ENCODE measurements around the gene ITPK1.

The ITPK1 gene

DNA sequence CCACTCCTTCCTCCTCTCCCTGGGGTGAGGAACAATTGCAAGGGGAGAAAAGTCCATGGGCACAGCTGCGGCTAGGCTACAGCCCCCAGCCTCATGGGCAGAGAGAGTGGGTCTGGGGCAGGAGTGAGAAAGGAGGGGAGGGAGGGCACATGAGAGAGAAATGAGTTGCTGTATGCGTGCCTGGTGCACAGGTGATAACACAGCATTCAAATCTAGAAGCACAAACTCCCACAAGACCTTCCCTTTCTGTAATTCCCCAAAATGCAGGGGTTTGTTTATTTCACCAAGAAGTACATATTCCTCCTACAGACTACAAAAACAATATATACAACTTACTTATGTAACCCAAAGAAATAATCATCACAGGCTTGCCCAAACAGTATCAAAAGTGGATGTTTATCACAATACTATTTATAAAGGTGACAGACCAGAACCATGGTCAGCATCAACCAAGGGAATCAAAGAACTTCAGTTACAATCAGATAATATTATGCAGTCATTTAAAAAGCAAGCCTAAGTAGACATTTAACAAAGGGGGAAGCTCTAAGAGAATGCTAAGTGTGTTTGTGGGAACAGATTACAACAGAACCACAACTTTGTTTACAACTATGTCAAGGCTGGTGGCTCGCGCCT, 54.2 kb downstream of the ITPK1 start:
- TF ChIP-seq, protein P1, sequence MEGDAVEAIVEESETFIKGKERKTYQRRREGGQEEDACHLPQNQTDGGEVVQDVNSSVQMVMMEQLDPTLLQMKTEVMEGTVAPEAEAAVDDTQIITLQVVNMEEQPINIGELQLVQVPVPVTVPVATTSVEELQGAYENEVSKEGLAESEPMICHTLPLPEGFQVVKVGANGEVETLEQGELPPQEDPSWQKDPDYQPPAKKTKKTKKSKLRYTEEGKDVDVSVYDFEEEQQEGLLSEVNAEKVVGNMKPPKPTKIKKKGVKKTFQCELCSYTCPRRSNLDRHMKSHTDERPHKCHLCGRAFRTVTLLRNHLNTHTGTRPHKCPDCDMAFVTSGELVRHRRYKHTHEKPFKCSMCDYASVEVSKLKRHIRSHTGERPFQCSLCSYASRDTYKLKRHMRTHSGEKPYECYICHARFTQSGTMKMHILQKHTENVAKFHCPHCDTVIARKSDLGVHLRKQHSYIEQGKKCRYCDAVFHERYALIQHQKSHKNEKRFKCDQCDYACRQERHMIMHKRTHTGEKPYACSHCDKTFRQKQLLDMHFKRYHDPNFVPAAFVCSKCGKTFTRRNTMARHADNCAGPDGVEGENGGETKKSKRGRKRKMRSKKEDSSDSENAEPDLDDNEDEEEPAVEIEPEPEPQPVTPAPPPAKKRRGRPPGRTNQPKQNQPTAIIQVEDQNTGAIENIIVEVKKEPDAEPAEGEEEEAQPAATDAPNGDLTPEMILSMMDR (conservative IDR thresholded peaks at IDR 0.05), result no peak
- no peak for TF ChIP-seq ZFX (IDR thresholded peaks at IDR 0.05)
- no peak overlapping the region for H3K27ac ChIP-seq

DNA sequence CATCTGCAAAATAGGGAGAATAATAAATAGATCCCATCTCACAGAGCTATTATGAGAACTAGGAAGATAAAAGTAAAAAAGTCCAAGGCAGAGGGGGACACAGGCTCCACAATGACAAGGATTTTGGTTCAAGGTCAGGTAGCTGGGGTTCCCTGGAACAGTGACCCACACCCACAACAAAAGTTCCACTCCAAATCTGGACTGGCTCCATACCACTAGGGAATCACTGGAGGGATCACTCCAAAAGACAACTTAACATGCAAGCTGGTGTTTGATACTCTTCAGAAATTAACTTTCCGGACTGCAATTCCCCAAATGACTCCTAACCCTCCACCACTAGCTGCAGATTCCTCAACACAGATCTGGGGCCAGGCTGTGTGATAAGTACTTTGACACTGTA, 54.9 kb downstream of the ITPK1 start:
- no peak overlapping the region for H3K27ac ChIP-seq
- TF ChIP-seq, protein P1 (conservative IDR thresholded peaks at IDR 0.05), result no peak
- TF ChIP-seq ZFX (IDR thresholded peaks at IDR 0.05), result no peak

DNA sequence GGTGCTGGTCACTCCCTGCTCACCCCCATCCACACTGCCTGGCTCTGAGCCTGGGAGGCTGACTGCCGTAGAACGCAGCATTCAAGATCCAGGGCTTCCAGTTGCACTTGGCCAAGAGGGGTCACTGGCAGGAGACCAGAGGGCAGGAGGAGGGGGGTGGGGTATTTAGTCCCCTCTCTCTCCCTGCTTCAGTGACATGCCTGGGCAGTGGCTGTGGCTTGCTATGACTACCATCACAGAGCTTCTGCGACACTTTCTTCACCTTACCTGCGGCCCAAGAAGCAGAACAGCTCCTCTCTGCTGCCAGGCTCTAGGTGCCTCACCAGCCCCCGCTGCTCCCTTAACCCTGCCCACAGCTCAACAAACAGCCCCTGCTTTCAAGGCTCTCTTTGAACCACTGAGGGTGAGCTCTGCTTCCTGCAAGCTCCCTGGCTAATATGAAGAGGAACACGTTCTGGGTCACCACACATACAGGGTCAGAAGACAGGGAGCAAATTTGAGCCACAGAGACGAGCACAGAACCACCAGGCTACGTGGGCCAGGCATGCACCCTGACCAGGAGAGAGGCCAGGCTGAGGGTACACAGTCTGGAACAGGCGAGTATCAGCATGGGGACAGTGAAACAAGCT, 55.7 kb downstream of the ITPK1 start:
- no peak for TF ChIP-seq ZFX (IDR thresholded peaks at IDR 0.05)
- TF ChIP-seq, protein P1 (conservative IDR thresholded peaks at IDR 0.05), result no peak
- peak overlapping the region; percentile 6 for H3K27ac ChIP-seq

DNA sequence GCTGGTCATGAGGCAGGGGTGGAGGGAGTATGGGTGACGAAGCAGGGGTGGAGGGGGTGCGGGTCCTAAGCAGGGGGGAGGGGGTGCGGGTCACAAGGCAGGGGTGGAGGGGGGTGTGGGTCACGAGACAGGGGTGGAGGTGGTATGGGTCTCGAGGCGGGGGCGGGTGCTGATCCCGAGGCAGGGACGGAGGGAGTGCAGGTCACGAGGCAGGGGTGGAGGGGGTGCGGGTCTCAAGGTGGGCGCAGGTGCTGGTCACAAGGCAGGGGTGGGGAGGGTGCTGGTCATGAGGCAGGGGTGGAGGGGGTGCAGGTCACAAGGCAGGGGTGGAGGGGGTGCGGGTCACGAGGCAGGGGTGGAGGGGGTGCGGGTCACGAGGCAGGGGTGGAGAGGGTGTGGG, 56.5 kb downstream of the ITPK1 start:
- no peak overlapping the region for H3K27ac ChIP-seq
- TF ChIP-seq, protein P1 (conservative IDR thresholded peaks at IDR 0.05), result no peak
- no peak for TF ChIP-seq ZFX (IDR thresholded peaks at IDR 0.05)

DNA sequence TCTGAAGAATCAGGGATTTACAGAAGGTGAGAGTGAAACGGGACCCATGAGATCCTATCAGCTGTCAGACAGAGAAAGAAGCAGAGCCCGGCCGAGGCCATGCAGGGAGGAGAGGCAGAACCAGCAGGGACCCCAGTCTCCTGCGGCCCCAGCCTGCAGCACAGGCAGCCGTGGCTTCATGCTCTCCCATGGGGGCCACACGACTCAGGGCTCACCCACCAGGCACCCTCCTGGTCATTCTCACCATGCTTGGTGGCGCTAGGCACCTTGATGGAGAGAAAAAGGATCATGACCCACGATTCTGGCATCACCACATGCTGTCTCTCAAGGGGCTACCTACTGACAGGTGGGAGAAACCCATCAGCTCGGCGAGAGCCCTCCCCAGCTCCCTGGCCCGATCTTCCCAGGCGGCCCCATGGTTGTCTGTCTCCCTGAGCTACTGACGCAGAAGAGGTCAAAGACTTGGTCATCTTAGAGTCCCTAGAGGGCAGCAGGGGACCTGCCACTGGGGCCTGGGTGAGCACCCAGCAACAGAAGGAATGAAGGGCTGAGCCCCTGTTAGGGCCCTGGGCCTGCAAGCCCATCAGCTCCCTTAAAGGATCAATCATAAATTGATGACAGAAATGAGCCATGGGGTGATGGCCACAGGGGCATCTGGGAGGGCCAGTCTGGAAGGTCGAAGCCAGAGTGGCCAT, 58.0 kb downstream of the ITPK1 start:
- no peak overlapping the region for H3K27ac ChIP-seq
- TF ChIP-seq, protein P1 (conservative IDR thresholded peaks at IDR 0.05), result no peak
- TF ChIP-seq ZFX (IDR thresholded peaks at IDR 0.05), result no peak

DNA sequence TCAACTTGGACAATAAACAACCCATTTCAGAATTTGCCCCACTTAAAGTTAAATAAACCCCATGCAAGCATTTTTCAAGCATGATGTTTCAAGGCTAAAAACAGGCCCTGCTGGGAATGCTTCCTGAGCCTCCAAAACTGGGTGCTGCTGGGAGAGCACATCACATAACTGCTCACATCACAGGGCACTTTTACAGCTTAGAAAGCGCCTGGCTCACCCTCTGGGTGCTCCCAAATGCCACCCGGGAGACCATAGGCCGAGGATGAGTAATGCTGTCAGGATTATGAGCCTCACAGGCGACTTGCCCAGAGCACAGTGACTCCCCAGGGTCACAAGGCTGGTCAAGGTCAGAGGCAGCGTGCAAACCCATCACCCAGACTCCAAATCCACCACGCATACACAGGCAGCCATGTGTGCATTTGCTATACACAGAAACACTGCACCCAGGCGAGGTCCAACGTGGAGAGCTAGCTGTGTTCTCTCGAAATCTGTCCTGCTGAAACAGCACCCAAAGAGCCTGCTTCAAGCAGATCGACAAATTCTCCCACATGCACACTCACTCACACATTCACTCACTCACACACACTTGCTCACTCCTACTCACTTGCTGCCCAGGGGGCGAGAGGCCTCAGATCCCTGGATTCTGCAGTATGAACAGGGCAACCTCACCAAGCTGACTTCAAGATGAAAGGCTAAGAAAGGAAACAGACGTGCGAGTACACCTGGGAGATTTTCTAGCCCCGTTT, 58.7 kb downstream of the ITPK1 start:
- no peak overlapping the region for H3K27ac ChIP-seq
- TF ChIP-seq, protein P1 (conservative IDR thresholded peaks at IDR 0.05), result no peak
- TF ChIP-seq ZFX (IDR thresholded peaks at IDR 0.05), result no peak
